IPS-NIHi7 (cell line): ENCODE measurements around the gene LHFPL6.

Experiments used
- DNase-seq: peaks from one replicate; pipeline ENCODE4 v3.0.0; 2012; ENCODE audit warnings: mixed read lengths; ENCODE audit errors: extremely low spot score

LHFPL6 gene

GRCh38 chr13:39306639-39307589, 296.1 kb downstream of the LHFPL6 start:
- no peak for DNase-seq

GRCh38 chr13:39302820-39303219, 300.2 kb downstream of the LHFPL6 start:
- no peak for DNase-seq

- DNase-seq, result no peak
Measured at GRCh38 chr13:39298951-39299350, 304.0 kb downstream of the LHFPL6 start.

GRCh38 chr13:39297664-39298171, 305.3 kb downstream of the LHFPL6 start:
- DNase-seq, result no peak

GRCh38 chr13:39297023-39297422, 306.0 kb downstream of the LHFPL6 start:
- DNase-seq, result no peak

GRCh38 chr13:39296193-39296592, 306.8 kb downstream of the LHFPL6 start:
- DNase-seq, result no peak
